AG20443 (cell line): Measurements from ENCODE around the gene RPS6KL1.
A peak's percentile ranks its signal among the peaks of the same experiment; 100 is the strongest.
"Not testable (repeated sequence)": the region's sequence is repeated elsewhere in the genome, so short reads cannot be mapped to it uniquely, and the experiment has no call there.

Experiments used
- DNase-seq: peaks from one replicate; pipeline ENCODE4 v3.0.0; 2012; ENCODE audit warnings: low spot score, mixed read lengths

Gene RPS6KL1

DNA sequence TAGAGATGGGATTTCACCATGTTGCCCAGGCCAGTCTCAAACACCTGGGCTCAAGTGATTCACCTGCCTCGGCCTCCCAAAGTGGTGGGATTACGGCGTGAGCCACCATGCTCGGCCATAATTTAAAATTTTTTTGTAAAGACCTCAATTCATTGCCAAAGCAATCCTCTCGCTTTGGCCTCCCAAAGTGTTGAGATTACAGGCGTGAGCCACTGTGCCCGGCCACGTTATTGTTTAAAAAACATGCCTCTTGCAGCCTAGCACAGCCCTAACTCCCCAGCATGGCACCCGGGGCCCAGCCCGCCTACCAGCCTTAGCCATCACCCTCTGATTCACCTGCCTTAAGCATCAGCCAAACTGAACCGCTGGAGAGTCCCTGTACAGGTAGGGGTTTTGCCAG, 13.1 kb upstream of the RPS6KL1 start:
- no peak for DNase-seq

DNA sequence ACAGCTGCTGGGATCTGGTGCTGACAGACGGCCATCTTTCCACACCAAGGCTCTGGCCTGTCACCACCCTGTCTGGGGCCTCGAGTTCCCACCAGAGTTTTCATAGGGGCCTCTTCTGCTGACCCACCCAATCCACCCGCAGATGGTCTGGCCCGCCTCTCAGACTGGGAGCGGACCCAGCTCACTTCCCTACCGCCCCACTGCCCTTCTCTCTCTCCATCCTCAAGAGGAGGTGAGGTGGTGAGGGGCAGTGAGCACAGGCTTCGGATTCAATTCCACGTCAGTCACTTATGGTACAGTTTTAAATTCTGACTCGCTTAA, 12.3 kb upstream of the RPS6KL1 start:
- DNase-seq = no peak

DNA sequence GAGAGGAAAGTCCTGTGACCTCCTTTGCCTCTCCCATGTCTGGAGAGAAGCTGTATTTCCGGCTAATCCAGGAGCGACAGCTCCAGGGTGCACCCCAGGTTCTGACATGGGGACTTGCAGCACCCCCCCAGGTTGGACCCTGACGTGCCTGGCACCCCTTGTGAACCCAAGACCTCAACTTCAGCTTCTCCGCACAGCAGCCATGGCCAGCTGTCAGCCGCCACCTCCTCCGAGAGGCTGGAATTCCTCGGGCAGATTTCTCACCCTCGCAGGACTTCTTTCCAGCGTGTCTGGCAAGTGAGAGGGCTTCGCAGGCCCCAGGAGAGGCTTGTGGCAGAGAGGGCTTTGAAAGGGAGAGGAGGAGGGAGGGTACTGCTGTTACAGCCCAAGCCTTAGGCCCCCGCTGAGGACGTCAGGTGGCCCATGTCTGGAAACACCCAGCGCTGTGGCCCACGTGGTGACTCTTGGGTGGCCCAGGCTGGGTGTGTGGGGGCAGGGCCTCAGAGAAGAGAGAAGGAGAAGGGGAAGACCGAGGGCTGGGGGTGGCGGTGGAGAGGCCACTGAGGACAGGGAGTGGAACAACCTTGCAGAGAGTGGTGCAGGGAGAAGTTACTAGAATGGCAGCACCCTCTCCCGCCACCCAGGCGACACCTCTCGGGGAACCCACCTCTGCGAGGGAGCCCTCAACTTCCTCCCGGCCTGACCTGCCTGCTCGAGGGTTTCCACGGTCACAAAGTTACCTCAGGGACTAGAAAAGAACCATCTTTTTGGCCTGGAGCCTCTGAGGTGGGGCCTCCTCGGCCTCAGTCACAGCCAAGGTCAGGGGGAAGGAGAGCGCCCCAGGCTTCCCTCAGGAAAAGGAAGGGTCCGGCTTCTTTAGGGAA, 11.7 kb upstream of the RPS6KL1 start:
- DNase-seq = no peak

DNA sequence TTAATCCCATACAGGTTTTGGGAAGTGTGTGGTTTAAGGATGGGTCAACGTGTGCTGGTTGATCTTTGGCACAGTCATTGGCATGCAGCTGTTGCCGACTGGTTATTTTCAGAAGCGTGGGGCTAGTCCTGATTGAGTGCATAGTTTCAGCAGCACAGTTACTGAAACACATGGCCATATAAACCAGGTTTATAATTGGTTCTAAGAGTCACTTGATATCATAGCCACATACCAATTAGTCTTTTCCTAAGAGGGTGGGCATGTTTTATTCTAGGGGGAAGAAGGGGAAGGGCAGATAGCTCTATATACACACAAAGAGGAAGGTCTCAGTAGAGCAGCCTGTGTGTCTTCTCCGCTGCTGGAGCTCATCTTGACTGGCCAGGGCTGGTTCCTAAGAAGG, 11.0 kb upstream of the RPS6KL1 start:
- no peak for DNase-seq

DNA sequence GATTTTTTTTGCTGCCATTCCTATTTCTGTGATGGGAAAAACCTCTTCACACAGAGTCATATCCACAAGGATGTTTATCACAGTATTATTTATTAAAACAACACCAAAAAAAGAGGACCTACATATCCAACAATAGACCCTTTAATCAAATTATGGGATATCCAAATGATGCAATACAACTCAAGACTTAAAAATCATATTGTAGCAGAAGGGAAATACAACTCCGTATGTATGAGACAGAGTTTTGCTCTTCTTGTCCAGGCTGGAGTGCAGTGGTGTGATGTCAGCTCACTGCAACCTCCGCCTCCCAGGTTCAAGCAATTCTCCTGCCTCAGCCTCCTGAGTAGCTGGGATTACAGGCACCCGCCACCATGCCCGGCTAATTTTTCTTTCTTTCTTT, 9.9 kb upstream of the RPS6KL1 start:
- not testable (repeated sequence) for DNase-seq

DNA sequence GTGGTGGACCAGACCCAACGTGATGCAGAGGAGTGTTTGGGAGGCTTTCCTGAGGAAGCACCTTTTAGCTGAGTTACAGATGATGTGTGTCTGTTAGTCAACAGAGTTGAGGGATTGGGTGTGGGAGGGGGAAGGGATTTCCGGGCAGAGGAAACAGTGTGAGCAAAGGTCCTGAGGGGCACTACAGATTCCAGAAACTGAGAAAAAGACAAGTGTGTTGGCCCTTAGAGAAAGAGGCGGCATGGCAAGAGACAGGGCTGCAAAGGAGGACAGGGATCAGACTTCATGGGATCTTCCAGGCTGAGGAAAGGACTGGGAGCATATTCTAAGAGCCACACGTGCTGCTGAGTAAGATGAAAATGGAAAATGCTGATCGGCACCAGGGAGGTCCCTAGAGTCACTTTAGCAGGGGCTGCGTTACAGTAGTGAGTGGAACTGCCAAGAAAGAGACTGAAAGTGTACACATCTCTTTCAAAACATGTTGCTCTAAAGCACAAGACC, 9.4 kb upstream of the RPS6KL1 start:
- DNase-seq = no peak

DNA sequence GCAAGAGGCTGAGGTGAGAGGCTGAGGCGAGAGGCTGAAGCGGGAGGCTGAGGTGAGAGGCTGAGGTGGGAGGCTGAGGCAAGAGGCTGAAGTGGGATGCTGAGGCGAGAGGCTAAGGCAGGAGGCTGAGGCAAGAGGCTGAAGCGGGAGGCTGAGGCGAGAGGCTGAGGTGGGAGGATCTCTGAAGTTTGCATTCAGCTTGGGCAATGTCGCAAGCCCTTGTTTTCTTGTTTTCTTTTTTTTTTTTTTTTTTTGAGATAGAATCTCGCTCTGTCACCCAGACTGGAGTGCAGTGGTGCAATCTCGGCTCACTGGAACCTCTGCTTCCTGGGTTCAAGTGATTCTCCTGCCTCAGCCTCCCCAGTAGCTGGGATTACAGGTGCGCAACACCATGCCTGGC, 8.7 kb upstream of the RPS6KL1 start:
- DNase-seq = not testable (repeated sequence)

DNA sequence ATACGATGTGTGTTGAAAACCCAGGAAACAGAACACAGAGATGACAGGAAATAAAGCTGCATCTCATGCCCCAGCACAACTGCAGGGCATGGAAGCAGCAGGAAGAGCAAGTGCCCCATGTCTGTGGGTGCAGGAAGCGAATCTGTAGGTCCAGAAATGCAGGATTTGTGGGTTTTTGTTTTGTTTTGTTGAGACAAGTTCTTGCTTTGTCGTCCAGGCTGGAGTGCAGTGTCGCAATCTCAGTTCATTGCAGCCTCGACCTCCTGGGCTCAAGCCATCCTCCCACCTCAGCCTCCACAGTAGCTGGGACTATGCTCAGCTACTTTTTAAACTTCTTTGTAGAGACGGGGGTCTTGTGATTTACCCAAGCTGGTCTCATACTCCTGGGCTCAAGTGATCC, 6.2 kb upstream of the RPS6KL1 start:
- no peak for DNase-seq

DNA sequence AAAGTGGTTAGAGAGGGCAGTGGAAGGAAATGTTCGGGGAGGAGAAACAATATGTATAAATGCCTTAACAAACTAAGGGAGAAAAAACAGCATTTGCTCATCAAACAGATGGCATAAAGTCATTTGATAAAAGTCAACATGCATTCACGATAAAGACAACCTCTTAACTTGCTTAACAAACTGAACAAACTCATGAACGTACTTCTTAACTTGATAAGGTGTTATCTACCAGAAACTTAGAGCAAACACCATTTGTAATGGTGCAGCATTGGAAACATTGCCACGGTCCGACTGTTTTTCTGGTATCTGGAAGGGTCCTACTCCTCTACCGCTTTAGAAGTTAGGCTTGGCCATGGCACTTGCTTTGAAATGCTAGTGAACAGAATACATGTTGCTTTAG, 4.2 kb upstream of the RPS6KL1 start:
- no peak for DNase-seq

DNA sequence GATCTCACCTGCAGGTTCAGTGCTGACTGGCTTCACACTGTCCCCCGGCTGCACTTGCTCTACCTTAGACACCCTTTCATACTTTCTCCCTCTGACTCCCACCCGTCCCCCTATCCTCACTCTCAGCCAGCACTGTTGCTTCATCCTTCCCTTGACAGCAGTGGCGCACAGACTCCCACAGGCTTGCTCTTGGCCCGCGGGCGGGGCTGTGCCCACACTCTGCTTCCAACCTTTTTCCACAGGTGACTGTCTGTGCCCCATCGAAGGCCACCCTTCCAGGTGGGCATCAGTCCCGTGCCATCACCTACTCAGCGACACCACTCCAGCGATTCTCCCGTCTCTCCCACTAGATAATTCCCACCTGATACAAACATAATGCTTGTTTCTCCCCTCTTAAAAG, 1.0 kb upstream of the RPS6KL1 start:
- DNase-seq = no peak

DNA sequence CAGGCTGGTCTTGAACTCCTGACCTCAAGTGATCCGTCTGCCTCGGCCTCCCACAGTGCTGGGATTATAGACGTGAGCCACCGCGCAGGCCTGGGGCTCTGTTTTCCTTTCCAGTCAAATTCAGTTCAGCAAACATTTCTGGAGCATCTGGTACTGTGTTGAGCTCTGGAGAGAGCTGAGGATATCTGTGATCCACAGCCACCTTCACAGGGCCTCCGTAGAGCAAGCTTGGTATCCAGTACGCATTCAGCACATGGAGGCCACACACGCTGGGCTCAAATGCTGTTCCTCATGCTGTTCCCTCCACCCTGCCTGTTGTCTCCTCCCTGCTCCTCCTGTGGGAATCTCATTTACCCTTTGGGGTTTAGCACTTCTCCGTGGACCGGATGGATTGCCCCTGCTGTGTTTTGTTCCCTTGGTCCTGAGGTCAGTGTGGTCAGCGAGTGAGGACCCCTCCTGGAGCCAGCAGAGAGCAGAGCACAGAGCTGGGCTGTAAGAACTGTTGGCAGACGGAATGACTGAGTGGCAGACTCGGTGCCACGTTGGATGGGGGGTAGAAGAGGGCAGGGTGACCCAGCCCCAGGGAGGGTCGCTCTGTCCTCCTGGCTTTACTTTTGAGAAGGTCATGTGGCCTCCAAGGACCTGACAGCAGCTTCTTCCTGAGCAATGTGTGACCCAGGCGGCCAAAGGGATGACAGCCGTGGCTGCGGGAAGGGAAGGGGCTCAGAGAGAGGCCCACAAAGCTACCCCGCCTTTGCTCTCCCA, 891 bp downstream of the RPS6KL1 start:
- DNase-seq = no peak

DNA sequence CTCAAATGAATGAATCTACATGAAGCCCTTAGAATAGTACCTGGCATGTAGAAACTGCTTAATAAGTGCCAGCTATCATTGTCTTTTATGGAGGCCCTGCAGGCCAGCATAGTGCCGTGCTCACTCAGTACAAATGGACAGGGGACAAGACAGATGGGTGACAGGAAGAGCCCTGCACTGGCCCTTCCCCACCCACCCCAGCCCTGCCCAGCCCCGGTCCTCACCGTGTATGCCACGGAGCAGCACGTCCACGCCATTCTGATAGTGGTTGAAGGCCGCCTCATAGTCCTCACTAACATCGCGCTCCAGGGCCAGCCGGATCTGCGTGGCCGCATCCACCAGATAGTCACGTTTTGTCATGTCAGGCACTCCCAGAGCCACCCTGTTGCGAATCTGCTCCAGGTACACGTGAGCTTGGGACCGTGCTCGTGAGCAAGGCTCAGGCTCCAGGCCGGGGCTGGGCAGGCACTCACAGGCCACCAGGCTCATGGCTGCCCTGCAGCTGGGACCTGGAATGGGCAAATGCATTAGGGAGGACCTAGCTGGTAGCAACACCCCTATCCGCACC, 1.9 kb downstream of the RPS6KL1 start:
- DNase-seq = no peak

DNA sequence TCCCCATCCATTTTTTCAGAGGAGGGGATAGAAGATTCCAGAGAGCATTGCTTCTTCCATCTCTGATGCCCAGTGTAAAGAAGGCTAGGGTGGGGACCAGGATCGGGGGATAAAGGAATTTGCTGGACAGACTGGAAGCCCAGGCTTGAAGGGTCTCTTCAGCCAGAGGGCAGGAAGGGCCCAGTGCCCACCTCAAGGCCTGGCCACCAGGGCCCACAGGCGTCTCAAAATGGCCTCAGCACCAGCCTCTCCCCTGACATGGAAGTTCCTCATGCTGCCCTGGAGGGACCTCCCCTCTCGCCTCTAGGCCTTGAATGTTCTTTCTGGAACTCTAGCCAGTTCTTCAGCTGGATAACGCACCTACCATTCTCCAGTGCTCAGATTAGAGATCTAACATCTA, 2.8 kb downstream of the RPS6KL1 start:
- DNase-seq = no peak

DNA sequence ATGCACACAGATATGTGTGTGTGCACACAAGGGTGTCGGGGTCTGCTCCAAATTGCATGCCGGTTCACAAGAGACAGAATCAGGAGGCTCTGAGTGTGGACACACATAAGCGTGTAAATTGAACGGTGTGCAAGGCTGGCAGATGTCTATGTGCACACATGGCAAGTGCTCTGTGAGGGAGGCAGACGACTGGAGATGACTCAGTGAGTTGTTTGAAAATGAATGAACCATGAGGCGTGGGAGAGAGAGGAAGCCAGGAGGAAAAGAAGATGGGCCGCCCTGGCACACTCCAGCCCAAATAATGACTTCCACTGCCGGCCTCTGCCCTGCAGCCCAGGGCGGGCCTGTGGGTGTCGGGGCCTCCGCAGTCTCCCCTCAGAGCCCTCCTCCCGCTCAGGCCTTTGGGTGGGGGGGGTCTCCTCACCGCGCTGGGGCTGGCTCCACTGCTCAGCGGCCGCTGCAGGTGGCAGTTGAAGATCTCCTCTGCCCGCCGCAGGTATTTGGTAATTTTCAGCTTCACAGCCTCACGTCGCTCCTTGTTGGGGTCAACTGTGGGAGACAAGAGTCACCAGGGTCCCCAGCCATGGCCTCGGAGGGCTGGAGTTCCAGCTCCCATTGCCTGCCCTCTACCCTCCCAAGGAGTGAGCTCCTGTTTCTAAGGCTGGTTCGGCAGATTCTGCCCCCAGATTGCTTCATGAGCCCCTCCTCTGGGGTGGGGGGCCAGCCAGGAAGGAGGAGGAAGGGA, 3.5 kb downstream of the RPS6KL1 start:
- DNase-seq = peak; percentile 53

DNA sequence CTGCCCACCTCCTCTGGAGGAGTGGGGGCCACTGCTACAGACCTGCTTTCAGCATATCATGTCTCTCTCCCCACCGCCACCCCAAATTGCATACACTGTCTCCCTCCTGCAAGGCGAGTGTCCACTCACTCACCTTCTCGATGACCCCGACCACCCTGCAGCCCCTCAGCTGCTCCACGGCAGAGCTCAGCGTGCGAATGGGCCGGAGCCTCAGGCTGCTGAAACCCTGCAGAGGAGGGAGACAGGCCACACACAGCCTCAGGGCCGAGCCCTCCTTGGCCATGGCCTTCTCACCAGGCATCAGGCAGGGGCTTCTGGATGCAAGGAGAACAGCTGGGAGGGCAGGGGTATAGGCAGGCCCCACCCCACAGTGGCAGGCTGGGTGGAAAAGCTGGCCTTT, 4.7 kb downstream of the RPS6KL1 start:
- no peak for DNase-seq

DNA sequence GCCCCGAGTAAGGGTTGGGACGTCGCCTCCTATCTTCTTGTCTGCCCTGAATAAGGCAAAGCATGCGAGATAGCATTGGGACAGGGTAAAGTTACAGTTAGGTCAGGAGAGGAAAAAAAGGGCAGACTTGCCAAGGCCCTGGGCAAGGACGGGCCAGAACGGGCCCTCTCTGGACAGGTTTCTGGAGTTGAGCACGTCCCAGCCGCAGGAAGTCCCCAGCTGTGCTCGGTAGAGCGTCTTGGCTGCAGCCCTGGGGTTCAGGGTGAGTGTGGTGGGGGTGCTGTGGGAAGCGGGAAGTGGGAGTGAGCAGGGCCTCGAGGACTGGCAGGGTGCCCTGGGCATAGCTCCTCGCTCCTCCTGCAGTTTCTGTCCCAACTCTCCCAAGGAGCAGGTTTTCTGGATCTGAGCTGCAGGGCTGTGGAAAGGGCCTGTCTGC, 5.4 kb downstream of the RPS6KL1 start:
- no peak for DNase-seq

DNA sequence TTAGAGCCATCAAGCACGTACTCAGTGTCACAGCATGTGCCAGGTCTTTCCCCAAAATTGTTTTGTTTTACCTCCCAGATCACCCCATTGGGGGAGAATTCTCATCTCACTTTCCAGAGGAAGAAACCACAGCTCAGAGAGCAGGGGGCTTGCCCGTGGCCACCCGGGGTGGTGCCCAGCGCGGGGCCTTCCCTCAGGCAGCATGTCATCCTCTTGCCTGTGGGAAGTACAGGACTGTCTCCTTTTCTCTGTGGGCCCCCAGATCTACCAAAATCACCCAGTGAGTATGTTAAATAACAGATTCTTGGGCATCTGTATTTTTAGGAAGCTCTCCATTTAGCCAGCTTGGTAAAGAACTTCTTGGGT, 5.9 kb downstream of the RPS6KL1 start:
- no peak for DNase-seq

DNA sequence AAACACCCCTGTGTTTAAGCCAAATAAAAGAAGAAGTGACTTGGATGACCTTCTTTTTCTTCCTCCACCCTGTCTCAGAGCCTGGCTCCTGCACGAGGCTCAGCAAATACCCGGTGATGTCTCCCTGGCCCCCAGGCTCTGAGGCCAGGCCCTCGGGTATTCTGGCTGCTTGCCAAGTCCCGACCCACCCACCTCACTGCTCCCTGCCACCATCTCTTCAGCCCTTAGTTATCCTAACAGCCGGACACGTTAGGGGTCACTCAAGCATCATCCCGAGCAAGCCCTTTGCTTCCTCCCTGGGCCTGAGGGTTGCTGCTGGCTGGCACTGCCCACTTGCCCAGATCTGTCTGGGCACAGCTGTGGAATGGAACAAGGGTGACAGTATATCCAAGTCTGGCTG, 7.2 kb downstream of the RPS6KL1 start:
- DNase-seq = no peak

DNA sequence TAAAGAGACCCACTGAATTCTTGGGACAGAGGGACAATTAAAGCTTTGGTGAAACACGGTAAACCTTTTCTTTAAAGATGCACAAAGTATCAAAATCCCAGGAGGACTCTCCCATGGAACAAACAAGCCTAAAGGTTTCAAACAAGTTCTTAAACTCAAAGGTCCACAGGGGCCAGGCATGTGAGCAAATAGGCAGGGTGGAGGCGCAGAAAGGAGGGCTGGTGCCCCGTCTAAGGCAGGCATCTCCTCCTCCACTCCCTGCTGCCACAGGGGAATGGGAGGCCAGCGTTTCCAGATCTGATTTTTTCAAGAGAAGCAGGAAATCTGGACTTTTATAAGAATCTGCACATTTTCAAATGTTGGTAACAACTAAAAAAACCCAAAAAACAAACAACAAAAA, 7.6 kb downstream of the RPS6KL1 start:
- no peak for DNase-seq

DNA sequence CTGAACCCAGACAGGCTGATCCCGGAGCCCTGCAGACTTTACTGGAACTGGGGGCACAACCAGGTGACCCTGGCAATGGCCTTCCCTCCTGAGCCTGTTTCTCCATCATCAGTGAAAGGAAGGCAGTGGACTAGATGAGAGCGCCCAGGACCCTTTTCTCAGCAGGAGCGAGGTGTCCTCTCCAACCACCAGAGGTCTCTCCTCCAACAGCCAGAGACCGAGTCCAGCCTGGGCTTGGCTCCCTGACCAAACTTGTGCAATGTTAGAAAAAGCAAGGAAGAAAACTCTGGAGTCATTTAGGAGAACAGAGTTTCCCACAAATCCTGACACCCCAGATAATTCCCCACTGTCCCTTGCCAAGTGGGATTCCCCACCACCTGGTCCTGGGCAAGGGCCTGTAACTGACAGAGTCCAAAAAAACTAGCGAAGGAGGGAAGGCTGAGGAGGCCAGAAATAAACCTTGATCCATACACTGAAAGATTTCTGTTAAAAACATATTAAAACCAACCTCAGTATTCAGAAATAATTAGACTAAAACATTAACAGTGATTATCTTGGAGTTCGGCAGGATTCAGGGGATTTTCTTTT, 9.0 kb downstream of the RPS6KL1 start:
- DNase-seq = peak; percentile 89

DNA sequence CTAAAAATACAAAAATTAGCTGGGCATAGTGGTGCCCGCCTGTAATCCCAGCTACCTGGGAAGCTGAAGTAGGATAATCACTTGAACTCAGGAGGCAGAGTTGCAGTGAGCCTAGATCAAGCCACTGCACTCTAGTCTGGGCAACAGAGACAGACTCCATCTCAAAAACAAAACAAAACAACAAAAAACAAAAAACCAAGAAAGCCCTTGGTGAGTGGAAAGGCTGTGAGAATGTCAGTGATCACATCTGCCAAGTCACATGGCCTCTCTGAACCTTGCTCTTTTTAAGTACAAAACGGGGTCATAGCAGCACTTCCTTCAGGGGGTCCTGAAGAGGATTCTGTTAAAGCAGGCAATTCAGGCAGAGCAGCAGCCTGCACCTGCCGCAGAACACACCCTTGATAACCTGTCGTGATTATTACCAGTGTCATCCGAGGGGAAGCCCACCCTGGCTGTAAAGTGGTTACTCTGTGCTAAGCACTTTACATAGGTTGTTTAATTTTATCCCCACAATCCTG, 9.6 kb downstream of the RPS6KL1 start:
- DNase-seq = no peak

DNA sequence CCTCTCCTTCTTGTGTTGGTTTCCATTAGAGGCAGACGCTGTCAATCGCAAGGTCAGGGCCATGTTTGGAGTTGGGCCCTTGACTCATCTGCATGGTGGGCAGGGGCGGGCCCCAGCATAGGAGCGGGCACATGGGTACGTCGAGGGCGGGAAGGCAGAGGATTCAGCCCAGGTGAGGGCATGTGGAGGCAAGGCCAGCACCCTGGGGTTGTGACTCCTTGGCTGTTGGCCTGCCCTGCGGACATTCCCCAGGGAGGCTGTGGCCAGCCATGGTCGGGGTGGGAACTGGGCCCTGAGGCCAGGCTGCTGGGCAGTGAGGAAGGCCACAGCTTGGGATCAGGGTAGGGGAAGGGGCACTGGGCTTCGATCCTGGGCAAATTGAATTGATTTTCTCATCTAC, 10.3 kb downstream of the RPS6KL1 start:
- DNase-seq = no peak
